Temporal lobe (tissue), 2 donors: ENCODE measurements around the gene S100A7A. TPM values are rescaled to one million over a fixed set of nuclear protein-coding genes. Genes with fewer than 3 reads are reported as not detected.

Experiments
- small RNA-seq: library from RNA; depleted of rRNA; stranded (forward); fragments of <200 nt; gene quantifications from one replicate; pipeline ENCODE3, GENCODE V24; 2014; ENCODE audit warnings: low replicate concordance
- total RNA-seq: library from RNA; depleted of rRNA; stranded (reverse); fragments of >200 nt; gene quantifications from one replicate; pipeline ENCODE4 v1.2.3, GENCODE V29; 2014

Gene S100A7A
- total RNA-seq, 1 donor from 2014 or later, result not detected

Small RNA genes within 50 kb of the gene (small RNA-seq; reads per million reads assigned to genes)
- gene S100A15A, result not detected

Other genes starting within 250 kb of the S100A7A start
- not detected for gene LELP1, start 213.1 kb upstream of the S100A7A start, total RNA-seq
- 0.49 TPM for gene PRR9, start 198.9 kb upstream of the S100A7A start, total RNA-seq
- 0.25 TPM for gene LORICRIN, start 156.8 kb upstream of the S100A7A start, total RNA-seq
- not detected for gene PGLYRP3, start 103.6 kb upstream of the S100A7A start, total RNA-seq
- gene PGLYRP4, start 67.7 kb upstream of the S100A7A start, total RNA-seq, result not detected
- gene S100A9, start 58.7 kb upstream of the S100A7A start, total RNA-seq, result 20.2 TPM
- gene S100A12, start 40.9 kb upstream of the S100A7A start, total RNA-seq, result 1.7 TPM
- 7.1 TPM for gene S100A8, start 25.4 kb upstream of the S100A7A start, total RNA-seq
- gene S100A7, start 44.1 kb downstream of the S100A7A start, total RNA-seq, result not detected
- 8.1 TPM for gene S100A6, start 119.5 kb downstream of the S100A7A start, total RNA-seq
- gene S100A5, start 124.4 kb downstream of the S100A7A start, total RNA-seq, result not detected
- gene S100A4, start 129.3 kb downstream of the S100A7A start, total RNA-seq, result 0.98 TPM
- not detected for gene S100A3, start 132.7 kb downstream of the S100A7A start, total RNA-seq
- gene S100A2, start 149.3 kb downstream of the S100A7A start, total RNA-seq, result not detected
- 12.8 TPM for gene S100A16, start 196.6 kb downstream of the S100A7A start, total RNA-seq
- 0.25 TPM for gene S100A14, start 199.8 kb downstream of the S100A7A start, total RNA-seq
- gene S100A13, start 211.0 kb downstream of the S100A7A start, total RNA-seq, result 14.0 TPM
- 2.2 TPM for gene S100A1, start 211.9 kb downstream of the S100A7A start, total RNA-seq
- gene CHTOP, start 217.5 kb downstream of the S100A7A start, total RNA-seq, result 61.2 TPM
- 32.2 TPM for gene SNAPIN, start 242.2 kb downstream of the S100A7A start, total RNA-seq